NK-92 treated with Interleukin-12 subunit alpha and Interleukin-12 subunit beta, amount 100 ng/mL, for 24 hours (cell line): ENCODE results near the gene GCC1.

Experiments
- DNase-seq: peaks from one replicate; lab custom pipeline; 2025; lab: John Stamatoyannopoulos, UW

GCC1 gene

GRCh38 chr7:127536394-127536691 lies 49.1 kb downstream of the GCC1 start:
- DNase-seq = no peak

DNA sequence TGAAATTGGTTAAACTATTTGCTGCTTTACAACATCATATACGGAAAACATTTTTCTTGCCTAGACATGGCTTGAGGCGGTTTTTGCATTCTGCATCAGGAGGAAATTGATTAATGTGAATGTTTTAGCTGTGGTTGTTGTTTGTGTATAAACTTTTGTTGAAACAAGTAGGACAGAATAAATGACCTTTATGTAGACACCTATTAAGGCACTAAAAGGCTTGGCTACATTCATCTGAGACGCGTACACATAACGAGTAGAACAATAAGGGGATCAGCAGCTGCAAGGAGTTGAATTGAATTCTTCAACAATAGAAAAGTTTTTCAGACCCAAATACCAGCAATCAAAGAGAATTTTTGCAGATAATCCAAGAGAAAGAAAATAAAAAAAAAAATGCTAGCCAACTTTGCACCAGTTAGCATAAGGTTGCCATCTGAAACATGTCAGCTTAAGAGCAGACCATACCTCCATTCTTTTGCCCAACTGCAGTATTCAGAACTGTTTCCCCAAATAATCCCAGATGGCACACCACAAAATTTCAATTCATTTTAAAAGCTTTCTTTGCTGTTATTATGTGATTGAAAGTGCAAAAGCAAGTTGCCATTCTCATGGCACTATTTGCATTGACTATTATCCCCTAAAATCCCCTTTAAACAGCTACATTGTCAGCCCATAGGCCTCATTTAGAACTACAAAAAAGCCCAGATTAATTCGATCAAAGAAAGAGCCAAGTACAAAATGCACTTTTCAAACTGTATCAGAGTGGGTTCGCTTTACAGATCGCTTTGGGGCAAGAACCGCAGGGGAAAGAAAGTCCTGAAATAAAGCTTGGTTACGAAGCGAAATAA lies 49.6 kb downstream of the GCC1 start:
- no peak for DNase-seq

GRCh38 chr7:127534636-127535035 lies 50.8 kb downstream of the GCC1 start:
- DNase-seq = no peak

DNA sequence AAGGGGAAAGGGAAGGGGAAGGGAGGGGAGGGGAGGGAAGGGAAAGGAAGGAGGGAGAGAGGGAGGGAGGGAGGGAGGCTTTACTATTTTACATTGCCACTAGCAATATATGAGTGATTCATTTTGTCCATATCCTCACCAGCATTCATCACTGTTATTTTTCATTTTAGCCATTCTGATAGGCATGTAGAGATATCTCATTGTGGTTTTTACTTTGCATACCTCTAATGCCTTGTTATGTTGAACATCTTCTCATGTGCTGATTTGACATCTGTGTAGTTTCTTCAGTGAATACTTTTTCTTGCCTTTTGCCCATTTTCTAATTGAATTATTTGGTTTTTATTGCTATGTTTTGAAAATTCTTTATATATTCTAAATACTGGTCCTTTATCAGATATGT lies 52.7 kb downstream of the GCC1 start:
- no peak for DNase-seq

GRCh38 chr7:127532151-127532550 lies 53.2 kb downstream of the GCC1 start:
- no peak for DNase-seq
